GM13976 (cell line): ENCODE measurements around the gene SLC6A13.

Source experiments
- DNase-seq: peaks from one replicate; pipeline ENCODE4 v3.0.0; 2012; ENCODE audit warnings: low spot score
- CTCF ChIP-seq: IDR thresholded peaks from 2 replicates; pipeline ENCODE4 v1.5.1; 2012; ENCODE audit warnings: borderline replicate concordance, mild to moderate bottlenecking; ENCODE audit not compliant: insufficient read depth; ENCODE audit errors: extremely low read depth, missing control alignments, control extremely low read depth
- in situ Hi-C: fragments of 300-500 bp; cut with MboI; formaldehyde crosslinking; loops from one replicate; pipeline ENCODE4 v1.12.0; 2022; ENCODE audit warnings: low sequenced_read_pairs, mixed read lengths, inconsistent platforms; ENCODE audit not compliant: unreplicated experiment

SLC6A13 gene

GRCh38 chr12:256958-257357 is 5.7 kb downstream of the SLC6A13 start:
- no peak for TF ChIP-seq CTCF
- no peak for DNase-seq
- in situ Hi-C loops, result no loop called here

- no peak for DNase-seq
- no peak for TF ChIP-seq CTCF
- in situ Hi-C loops, result no loop called here
These were observed 6.4 kb downstream of the SLC6A13 start for GRCh38 chr12:256225-256624.

GRCh38 chr12:254912-255311 is 7.7 kb downstream of the SLC6A13 start:
- no peak for DNase-seq
- in situ Hi-C loops, result no loop called here
- no peak for TF ChIP-seq CTCF

GRCh38 chr12:254039-254438 is 8.6 kb downstream of the SLC6A13 start:
- TF ChIP-seq CTCF, result no peak
- in situ Hi-C loops, result no loop called here
- DNase-seq, result no peak

GRCh38 chr12:253116-253831 is 9.4 kb downstream of the SLC6A13 start:
- no peak for DNase-seq
- in situ Hi-C loops, result no loop called here
- no peak for TF ChIP-seq CTCF

GRCh38 chr12:252636-253035 is 10.0 kb downstream of the SLC6A13 start:
- no peak for DNase-seq
- no peak for TF ChIP-seq CTCF
- in situ Hi-C loops, result no loop called here
